OCI-LY1 (cell line): ENCODE measurements around the gene CLCN5.

Experiments
- H2AFZ ChIP-seq: fragments of 200-600 bp; sonication (generic), shearing (Covaris generic); 2 replicates; pipeline ENCODE4 v1.6.0; 2014; ENCODE audit warnings: antibody characterized with exemption, mild to moderate bottlenecking, low read length
- H3F3A ChIP-seq: fragments of 200-600 bp; sonication (generic), shearing (Covaris generic); 2 replicates; pipeline ENCODE4 v1.6.0; 2014; ENCODE audit warnings: mild to moderate bottlenecking, antibody characterized with exemption, low read length, moderate library complexity; ENCODE audit not compliant: insufficient read depth
- H3K27ac ChIP-seq: fragments of 200-600 bp; sonication (generic); 2 replicates; pipeline ENCODE4 v1.5.1; 2014; ENCODE audit warnings: low read length, mixed run types, mild to moderate bottlenecking, low read depth; ENCODE audit not compliant: poor library complexity, severe bottlenecking
- H3K27me3 ChIP-seq: fragments of 200-600 bp; sonication (generic); 2 replicates; pipeline ENCODE4 v1.6.0; 2014; ENCODE audit warnings: antibody characterized with exemption, mild to moderate bottlenecking, low read length, moderate library complexity; ENCODE audit not compliant: insufficient read depth
- H3K36me3 ChIP-seq: fragments of 200-600 bp; sonication (generic); 2 replicates; pipeline ENCODE4 v1.6.1; 2014; ENCODE audit warnings: mild to moderate bottlenecking, antibody characterized with exemption, low read length, moderate library complexity, mixed read lengths; ENCODE audit not compliant: insufficient read depth
- H3K4me1 ChIP-seq: fragments of 200-600 bp; sonication (generic); 2 replicates; pipeline ENCODE4 v1.5.1; 2014; ENCODE audit warnings: mild to moderate bottlenecking, low read length, moderate library complexity; ENCODE audit not compliant: insufficient read depth, severe bottlenecking
- H3K4me2 ChIP-seq: fragments of 200-600 bp; sonication (generic), shearing (Covaris generic); 2 replicates; pipeline ENCODE4 v1.6.1; 2014; ENCODE audit warnings: low read length
- H3K4me3 ChIP-seq: fragments of 200-600 bp; sonication (generic); 2 replicates; pipeline ENCODE4 v1.5.1; 2014; ENCODE audit warnings: low read length, low read depth, mild to moderate bottlenecking, mixed read lengths; ENCODE audit not compliant: poor library complexity, severe bottlenecking
- H3K79me2 ChIP-seq: fragments of 200-600 bp; shearing (Covaris generic); 2 replicates; pipeline ENCODE4 v1.6.1; 2016; ENCODE audit warnings: mixed run types, low read length, mixed read lengths; ENCODE audit not compliant: insufficient read depth
- H3K9ac ChIP-seq: fragments of 200-600 bp; sonication (generic), shearing (Covaris generic); 2 replicates; pipeline ENCODE4 v1.6.1; 2014; ENCODE audit warnings: mild to moderate bottlenecking, low read length, mixed read lengths
- H3K9me2 ChIP-seq: fragments of 200-600 bp; sonication (generic), shearing (Covaris generic); 2 replicates; pipeline ENCODE4 v1.6.1; 2014; ENCODE audit warnings: low read depth, mild to moderate bottlenecking, low read length, mixed read lengths
- H3K9me3 ChIP-seq: fragments of 200-600 bp; shearing (Covaris generic); 2 replicates; pipeline ENCODE4 v1.6.1; 2014; ENCODE audit warnings: low read length, mixed read lengths
- H4K20me1 ChIP-seq: fragments of 200-600 bp; sonication (generic), shearing (Covaris generic); 2 replicates; pipeline ENCODE4 v1.6.0; 2016; ENCODE audit warnings: mild to moderate bottlenecking, low read length; ENCODE audit not compliant: insufficient read depth
- EZH2 ChIP-seq: fragments of 200-600 bp; sonication (generic), shearing (Covaris generic); IDR thresholded peaks from 2 replicates; pipeline ENCODE4 v1.8.0; 2017; ENCODE audit warnings: borderline replicate concordance, mixed run types, mild to moderate bottlenecking, antibody characterized with exemption, low read length, moderate library complexity, mixed read lengths
- TF ChIP-seq, protein P1 (sequence below): fragments of 200-600 bp; sonication (generic), shearing (Covaris generic); IDR thresholded peaks from 2 replicates; pipeline ENCODE4 v1.5.1; 2017; ENCODE audit warnings: mild to moderate bottlenecking, antibody characterized with exemption, low read length, moderate library complexity, mixed read lengths

CLCN5 gene

DNA sequence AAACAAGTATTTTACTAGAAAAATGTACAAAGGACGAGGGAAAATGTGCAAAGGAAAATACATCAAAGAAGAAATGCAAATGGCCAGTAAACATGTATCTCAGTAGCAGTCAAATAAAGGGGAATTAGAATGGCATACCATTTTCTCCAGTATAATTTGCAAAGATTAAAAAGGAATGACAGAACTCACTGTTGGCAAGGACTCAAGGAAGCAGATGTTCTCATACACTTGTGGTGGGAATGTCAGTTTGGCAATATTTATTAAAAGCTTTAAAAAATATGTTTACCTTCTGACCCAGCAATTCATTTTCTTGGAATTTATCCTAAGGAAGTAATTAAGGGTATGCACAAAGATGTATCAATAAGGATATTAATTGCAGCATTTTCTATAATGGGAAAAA is 7.6 kb downstream of the CLCN5 start:
- Histone ChIP-seq H3K9me2 (no peaks in the 10 kb centered on the region), H3K4me1 (no peaks in the 10 kb centered on the region), H3K9me3 (no peaks in the 10 kb centered on the region), H3K4me2 (no peak overlapping the region), H3K36me3 (peaks cover 4% of the 10 kb centered on the region), H4K20me1 (no peaks in the 10 kb centered on the region), H3F3A (no peaks in the 10 kb centered on the region), H2AFZ (no peak overlapping the region), H3K79me2 (no peaks in the 10 kb centered on the region), H3K27me3 (no peaks in the 10 kb centered on the region), H3K27ac (no peak overlapping the region), H3K4me3 (no peak overlapping the region), H3K9ac (no peak overlapping the region)
- TF ChIP-seq EZH2: no peak
- TF ChIP-seq, protein P1, sequence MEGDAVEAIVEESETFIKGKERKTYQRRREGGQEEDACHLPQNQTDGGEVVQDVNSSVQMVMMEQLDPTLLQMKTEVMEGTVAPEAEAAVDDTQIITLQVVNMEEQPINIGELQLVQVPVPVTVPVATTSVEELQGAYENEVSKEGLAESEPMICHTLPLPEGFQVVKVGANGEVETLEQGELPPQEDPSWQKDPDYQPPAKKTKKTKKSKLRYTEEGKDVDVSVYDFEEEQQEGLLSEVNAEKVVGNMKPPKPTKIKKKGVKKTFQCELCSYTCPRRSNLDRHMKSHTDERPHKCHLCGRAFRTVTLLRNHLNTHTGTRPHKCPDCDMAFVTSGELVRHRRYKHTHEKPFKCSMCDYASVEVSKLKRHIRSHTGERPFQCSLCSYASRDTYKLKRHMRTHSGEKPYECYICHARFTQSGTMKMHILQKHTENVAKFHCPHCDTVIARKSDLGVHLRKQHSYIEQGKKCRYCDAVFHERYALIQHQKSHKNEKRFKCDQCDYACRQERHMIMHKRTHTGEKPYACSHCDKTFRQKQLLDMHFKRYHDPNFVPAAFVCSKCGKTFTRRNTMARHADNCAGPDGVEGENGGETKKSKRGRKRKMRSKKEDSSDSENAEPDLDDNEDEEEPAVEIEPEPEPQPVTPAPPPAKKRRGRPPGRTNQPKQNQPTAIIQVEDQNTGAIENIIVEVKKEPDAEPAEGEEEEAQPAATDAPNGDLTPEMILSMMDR: no peak

DNA sequence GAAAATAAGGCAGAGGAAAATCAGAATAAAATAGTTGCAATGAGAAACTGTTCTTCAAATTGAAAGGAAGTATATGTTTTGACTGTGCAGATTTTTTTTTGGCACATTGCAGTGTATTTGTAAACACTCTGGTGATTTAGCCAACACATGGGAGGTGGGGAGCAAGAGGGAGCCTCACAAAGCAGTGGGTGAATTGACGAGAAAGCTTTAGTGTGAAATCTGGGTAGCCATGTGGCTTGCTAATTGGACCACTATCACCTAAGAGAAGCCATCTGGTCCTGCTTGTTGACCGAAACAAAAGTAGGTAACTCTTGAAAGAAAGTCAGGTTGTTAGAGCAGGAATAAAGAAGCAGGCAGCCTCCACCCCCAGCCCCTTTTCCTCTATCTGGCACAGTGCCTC is 10.4 kb downstream of the CLCN5 start:
- Histone ChIP-seq H3K9me3 (no peaks in the 10 kb centered on the region), H3K4me1 (no peaks in the 10 kb centered on the region), H3F3A (no peaks in the 10 kb centered on the region), H3K27me3 (no peaks in the 10 kb centered on the region), H2AFZ (no peak overlapping the region), H3K4me2 (no peak overlapping the region), H3K4me3 (no peak overlapping the region), H4K20me1 (no peaks in the 10 kb centered on the region), H3K9ac (no peak overlapping the region), H3K36me3 (peaks cover 4% of the 10 kb centered on the region; the same call in 1 of the 2 replicates), H3K9me2 (no peaks in the 10 kb centered on the region), H3K27ac (no peak overlapping the region), H3K79me2 (no peaks in the 10 kb centered on the region)
- TF ChIP-seq, protein P1: no peak
- no peak for TF ChIP-seq EZH2

DNA sequence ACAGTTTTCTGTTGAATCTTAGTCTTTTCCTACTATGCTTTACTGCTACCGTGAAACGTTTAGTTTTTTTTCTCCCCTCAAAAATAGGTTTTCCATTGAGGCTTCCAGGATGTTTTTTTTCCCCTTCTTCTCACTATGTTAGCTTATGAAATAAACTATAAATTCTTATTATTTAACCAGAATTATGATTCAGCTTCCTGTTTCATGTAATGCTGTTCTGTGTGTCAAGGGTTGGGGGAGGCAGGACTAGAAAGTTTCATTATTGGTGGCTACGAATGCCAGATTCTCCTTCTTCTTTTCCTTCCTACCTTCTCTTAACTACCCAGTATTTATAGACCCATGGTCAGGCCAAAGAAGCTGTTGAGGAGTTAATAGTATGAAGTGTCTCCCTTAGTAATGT is 11.8 kb downstream of the CLCN5 start:
- Histone ChIP-seq H3K36me3 (0 out of 2 replicates have a peak, but pooled peaks cover 4% of the 10 kb centered on the region), H2AFZ (no peak overlapping the region), H3F3A (no peaks in the 10 kb centered on the region), H3K79me2 (no peaks in the 10 kb centered on the region), H3K9me3 (no peaks in the 10 kb centered on the region), H3K4me2 (no peak overlapping the region), H3K27ac (no peak overlapping the region), H3K27me3 (no peaks in the 10 kb centered on the region), H4K20me1 (no peaks in the 10 kb centered on the region), H3K9me2 (no peaks in the 10 kb centered on the region), H3K4me1 (no peaks in the 10 kb centered on the region), H3K4me3 (no peak overlapping the region), H3K9ac (no peak overlapping the region)
- no peak for TF ChIP-seq EZH2
- TF ChIP-seq, protein P1: no peak
